ENCODE results near the gene EZH1.

The EZH1 gene

DNA sequence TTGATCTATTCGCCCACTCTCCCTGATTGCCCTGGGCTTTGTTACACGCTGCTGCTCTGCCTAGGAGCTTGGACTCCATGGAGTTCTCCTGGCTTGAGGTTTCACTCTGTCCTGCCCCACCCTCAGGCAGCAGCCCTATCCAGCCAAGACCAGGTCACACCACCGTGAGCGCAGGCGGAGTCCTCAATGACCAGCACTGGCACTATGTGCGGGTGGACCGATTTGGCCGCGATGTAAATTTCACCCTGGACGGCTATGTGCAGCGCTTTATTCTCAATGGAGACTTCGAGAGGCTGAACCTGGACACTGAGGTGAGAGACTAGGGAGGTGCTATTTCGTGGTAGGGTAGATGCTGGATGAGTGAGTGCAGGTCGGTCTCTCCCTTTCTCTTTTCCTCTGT lies 59.0 kb downstream of the EZH1 start:
- DNase-seq (ENCODE audit: low read depth, low spot score): no peak
- H3K27ac ChIP-seq: no peak overlapping the region

DNA sequence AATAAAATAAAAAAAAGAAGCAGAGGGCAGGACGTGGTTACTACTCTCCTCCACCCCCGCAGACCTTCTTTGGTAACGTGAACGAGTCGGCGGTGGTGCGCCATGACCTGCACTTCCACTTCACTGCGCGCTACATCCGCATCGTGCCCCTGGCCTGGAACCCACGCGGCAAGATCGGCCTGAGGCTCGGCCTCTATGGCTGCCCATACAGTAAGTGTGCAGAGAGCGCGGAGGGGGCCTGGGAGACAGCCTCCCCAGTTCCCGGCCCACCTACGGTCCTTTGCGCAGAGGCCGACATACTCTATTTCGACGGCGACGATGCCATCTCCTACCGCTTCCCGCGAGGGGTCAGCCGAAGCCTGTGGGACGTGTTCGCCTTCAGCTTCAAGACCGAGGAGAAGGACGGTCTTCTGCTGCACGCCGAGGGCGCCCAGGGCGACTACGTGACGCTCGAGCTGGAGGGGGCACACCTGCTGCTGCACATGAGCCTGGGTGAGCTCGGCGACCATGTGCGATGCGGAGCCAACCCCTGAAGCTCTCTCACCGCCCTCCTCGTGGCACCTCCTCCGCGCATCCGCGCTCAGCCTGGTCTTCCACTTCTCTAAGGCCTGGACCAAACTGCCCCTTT lies 59.8 kb downstream of the EZH1 start:
- no peak overlapping the region for H3K27ac ChIP-seq
- no peak for DNase-seq (ENCODE audit: low read depth, low spot score)

DNA sequence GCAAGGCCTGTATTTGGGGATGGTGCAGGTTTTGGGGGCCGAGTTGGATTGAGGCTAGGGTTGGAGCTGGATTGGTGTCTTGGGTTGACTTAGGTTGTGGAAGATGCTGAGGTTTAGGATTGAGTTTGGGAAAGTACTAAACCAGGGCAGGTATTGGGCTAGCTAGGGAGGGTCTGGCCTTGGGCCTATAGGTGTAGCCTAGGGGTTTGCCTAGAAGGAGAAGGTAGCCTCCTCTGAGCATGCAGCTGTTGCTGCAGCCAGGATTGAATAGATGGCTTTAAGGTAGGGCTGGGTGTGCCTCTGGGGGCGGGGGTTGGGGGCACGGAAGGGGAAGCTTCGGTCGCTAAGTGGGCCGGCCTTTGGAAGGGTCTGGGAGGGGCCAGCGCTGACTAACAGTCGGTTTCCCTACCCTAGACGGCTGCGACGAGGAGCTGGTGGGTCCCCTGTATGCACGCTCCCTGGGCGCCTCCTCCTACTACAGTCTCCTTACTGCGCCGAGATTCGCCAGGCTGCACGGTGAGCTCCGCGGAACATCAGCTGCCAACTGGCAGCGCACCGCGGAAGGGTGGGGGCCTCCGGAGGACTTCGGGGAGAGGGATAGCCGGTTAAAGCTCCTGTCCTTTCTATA lies 61.3 kb downstream of the EZH1 start:
- no peak overlapping the region for H3K27ac ChIP-seq
- DNase-seq (ENCODE audit: low read depth, low spot score): no peak

DNA sequence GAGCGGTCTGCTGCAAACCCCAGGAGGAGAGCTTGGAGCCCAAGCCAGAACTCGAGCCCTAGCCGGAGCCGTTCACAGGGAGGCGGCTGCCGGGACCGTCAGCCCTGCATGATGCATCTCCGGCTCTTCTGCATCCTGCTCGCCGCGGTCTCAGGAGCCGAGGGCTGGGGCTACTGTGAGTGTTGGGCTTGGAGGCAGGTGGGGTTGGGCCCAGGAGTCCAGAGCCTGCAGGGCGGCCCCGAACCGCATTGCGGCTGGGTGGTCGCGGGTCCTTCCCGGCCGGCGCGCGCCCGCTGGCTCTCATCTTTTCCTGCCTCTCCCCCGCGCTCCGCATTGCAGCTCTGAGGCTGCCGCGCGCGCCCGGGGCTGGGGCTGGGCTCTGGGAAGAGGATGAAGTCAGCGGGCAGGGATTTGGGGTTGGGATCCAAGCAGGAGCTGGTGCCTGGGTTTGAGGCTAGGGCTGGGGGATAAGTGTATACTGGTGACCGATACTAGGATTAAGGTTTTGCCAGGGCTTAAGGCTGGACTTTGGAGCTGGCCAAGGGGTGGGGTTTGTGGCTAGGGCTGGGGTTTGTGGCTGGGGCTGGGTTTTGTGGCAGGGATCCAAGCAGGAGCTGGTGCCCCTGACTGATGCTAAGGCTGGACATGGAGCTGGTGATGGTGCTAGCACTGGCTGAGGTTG lies 62.0 kb downstream of the EZH1 start:
- H3K27ac ChIP-seq: peak overlapping the region; percentile 12
- no peak for DNase-seq (ENCODE audit: low read depth, low spot score)

DNA sequence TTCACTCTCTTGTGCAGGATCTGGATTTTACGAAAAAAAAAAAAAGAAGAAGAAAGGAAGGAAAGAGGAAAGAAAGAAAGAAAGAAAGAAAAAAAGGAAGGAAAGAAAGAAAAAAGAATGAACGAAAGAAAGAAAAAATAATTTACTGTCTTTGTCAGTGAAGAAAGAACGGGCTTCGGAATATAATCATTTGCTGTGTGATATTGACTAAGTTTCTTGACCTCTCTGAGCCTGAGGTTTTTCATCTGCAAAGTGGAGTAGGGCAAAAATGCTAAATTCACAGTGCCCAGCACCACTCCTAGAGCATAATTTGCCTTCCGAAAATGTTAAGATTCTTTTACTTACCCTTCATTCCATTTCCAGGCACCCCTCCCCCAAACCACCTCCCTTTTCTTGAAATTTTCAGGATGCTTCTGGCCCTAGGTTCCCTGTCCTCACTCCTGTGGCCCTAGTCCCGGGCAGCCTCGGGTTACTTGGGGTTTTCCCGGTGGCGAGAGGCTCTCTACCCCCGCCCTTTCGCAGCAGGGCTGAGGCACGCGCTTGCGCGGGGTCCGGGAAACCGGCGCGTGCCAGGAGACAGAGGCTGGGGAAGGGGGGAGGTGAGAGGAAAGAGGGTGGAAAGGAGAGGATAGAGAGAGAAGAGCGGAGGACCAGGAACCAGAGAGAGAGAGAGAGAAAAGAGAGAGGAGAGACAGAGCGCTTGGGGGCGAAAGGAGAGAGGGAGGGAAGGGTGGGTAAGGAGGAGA lies 62.7 kb downstream of the EZH1 start, which contains the start of gene CNTNAP1:
Gene CNTNAP1 (plus strand): TSS at position 556 of the 746 bp plus-strand sequence. CDS start 299 bp downstream, outside the sequence.
- DNase-seq (ENCODE audit: low read depth, low spot score): no peak
- peak within 1 kb of the TSS; percentile 12 for H3K27ac ChIP-seq

DNA sequence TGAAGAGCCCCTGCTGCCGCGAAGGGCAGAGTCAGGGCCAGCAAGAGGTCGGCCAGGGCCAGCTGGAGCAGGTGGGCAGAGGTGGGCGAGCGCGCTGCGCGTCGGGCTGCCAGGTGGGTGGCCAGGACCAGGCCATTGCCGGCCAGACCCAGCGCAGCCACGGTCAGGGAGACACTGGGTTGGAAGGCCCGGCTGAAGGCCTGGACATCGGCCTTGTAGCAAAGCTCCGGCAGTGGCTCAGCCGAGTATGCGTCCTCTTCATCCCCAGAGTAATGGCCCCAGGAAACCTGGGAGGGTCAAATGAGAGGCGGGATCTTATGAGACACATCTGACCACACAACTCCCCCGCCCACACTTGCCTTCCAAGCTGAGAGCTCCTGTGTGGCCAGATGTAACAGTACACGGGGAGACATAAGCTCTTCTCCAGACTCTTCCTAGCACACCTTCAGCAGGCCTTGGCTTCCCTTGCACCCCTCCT lies 64.5 kb downstream of the EZH1 start:
- no peak for DNase-seq (ENCODE audit: low read depth, low spot score)
- peak overlapping the region; percentile 94 for H3K27ac ChIP-seq

DNA sequence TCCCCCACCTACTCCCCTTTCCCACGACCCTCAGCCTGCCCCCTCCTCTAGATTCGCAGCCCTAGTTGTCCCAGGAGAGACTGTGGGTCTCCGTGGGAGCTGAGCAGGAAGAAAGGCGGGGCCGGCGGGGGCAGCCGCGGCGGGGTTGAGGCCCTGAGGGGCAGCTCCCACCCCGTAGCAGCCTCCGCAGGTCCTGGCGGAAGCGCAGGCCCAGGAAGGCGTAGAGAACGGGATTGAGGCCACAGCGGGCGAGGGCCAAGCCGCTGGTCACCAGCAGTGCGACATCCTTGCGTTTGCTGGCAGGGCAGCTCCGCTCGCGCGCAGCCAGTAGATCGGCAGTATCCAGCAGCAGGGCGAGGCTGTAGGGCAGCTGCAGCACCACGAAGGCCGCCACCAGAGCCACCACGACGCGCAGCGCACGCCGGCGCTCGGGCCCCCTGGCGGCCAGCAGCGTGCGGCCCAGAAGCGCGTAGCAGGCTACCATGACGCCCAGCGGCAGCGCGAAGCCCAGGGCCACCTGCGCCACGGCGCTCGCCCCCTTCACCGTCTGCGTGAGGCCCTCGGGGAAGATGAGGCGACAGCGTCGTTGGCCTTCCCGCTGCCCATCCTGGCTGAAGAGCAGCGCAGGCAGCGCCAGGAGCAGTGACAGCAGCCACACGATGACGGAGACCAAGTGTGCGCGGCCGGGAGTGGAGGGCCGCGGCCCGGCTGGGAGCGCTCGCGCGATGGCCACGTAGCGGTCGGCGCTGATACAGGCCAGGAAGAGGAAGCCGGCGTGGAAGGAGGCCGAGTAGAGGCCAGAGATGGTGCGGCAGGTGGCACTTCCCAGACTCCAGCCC lies 65.1 kb downstream of the EZH1 start:
- DNase-seq (ENCODE audit: low read depth, low spot score): no peak
- peak overlapping the region; percentile 94 for H3K27ac ChIP-seq

DNA sequence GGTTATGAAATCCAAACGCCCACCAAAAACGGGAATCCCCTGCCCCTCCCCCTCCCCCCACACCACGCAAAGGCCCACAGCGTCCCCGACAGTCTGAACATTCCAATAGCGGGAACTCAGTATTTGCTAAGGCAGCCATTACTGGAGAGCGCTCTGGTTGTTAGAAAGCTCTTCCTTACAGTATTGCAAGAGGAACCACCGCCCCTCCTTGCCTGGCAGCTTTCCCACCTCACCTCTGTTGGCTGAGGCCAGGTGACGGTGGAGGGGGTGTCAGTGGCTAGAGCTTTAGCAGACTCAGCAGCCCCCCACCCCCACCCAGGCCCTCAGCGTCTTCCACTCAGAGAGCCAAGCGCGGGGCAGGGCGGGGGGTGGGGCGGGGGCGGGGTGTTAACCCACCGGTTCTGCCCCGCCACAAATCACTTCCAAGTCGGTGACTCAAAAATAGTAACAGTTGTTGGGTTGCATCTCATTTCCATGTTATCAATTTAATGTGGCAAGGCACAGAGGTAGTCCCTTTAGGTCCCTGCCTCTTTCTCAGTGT lies 65.8 kb downstream of the EZH1 start:
- peak overlapping the region; percentile 94 for H3K27ac ChIP-seq
- DNase-seq (ENCODE audit: low read depth, low spot score): no peak

DNA sequence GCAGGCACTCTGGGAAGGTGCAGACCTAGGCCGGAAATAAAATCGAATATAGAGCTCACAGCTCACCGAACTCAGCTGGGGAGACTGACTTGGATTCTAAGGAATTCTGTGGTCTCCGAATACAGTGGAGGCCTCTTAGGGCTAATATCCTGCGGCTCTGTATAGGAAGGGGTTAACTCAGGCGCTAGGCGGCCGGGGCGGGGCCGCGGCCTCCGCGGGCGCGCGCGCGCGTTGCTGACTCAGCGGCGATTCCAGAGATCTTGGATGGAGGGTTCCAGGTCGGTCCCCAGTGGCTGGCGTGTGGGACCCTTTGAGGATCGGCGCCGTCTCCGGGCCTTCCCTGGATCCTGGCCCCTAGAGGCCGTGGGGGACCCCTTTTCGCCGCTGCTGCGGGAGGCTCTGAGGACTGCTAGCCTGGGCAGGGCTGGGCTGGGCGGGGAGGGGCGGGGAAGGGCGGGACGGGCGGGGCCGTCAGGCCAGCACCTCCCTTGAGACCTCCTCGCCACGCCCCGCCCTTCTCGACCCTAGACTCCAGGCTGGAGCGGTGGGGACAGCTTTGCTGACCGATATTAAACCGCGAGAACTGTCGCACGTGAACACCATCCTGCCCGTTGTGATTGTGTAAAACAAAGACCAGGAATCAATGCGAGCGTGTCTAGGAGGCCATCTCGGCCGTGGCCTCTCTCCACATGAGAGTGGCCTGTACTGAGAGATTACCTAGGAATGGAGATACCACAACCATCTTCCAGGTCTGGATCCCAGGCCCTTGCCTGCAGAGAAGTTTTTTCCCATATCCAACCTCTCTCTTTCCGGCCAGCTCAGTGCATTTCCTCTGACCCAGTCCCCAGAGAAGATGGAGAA lies 66.7 kb downstream of the EZH1 start:
- DNase-seq (ENCODE audit: low read depth, low spot score): no peak
- peak overlapping the region; percentile 94 for H3K27ac ChIP-seq

DNA sequence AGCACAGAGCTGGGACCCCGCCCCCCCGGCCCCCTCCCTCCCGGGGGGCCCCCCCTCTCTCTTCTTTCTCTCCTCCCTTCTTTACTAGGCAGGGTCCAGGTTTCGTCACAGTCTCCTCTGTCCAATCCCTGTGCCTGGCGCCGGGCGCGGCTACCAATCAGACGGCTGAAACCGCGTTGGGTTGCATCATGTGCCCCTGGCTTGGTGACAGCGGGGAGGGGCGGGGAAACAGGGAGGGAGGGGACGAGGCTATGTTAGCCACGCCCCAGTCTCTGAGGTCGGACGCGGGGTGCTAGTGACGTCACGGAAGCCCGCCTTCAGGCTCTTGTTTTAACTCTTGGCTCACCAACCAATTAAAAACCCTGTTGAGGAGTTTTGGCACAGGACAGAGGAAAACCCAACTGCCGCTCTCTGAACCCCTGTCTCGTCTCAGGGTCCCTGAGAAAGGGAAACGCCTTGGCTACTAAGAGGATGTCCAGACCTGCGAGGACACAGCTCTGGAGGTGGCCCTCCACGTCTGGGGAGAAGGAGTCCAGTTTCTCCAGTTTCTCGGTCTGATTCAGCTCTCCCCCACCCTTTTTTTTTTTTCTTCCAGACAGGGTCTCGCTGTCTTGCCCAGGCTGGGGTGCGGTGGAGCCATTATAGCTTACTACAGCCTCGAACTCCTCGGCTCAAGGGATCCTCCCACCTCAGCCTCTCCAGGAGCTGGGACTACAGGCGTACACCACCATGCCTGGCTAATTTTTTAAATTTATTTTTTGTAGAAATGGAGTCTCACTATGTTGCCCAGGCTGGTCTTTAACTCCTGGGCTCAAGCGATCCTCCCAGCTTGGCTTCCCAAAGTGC lies 67.6 kb downstream of the EZH1 start:
- peak overlapping the region; percentile 94 for H3K27ac ChIP-seq

DNA sequence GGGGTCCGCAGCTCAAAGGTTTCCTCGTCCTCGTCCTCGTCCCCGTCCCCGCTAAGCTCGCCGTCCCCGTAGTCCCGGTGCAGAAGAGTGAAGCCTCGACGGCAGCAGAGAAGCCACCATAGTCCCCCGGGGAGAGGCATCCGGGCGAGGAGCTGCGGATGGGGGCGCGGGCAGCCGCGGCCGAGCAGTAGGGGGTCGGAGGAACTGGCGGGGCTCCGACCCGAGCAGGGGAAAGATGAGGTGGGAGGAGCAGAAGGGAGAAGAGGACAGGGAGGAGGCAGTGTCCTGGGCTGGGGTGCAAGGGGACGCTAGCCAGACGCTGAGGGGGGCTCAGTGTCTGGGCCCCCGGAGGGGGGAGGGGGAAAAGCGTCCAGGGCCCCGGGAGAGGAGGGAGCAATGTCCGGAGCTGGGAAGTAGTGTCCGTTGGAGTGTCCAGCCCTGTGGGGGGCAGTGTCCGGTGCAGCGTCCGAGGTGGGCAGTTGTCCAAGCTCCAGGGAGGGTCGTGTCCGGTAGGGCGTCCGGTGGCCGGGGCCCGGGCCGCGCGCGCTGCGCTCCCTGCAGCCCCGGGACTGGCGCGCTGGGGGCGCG lies 68.3 kb downstream of the EZH1 start, which contains the start of gene PLEKHH3:
Gene PLEKHH3 (minus strand): TSS at position 571 of the 588 bp plus-strand sequence. CDS start 431 bp downstream, at position 140.
- peak within 1 kb of the TSS; percentile 94 for H3K27ac ChIP-seq
- DNase-seq (ENCODE audit: low read depth, low spot score): no peak

More for the DNA sequence above, 67.6 kb downstream of the EZH1 start:
- peak; percentile 97 for DNase-seq (ENCODE audit: low read depth, low spot score)

DNA sequence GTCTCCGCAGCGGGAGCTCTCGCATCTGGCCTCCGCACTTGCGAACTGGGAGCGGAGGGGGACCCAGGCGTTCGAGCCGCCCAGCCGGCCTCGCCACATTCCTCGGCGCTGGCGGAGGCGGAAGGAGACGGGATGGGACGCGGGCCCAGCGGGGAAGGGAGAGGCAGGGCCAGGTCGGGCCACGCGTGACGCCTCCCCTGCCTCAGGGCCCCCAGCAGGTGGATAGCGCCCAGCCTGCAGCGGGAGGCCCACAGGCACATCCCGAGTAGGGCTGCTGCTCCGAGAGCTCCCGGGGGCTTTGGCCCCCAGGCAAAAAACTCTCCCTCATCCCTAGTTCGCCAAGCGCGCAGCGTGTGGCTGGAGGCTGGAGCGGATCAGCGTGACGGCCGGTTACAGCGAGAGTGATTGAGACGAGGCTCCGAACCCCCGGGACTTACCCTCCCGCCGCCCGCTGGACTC lies 68.8 kb downstream of the EZH1 start:
- peak overlapping the region; percentile 94 for H3K27ac ChIP-seq
- DNase-seq (ENCODE audit: low read depth, low spot score): no peak

DNA sequence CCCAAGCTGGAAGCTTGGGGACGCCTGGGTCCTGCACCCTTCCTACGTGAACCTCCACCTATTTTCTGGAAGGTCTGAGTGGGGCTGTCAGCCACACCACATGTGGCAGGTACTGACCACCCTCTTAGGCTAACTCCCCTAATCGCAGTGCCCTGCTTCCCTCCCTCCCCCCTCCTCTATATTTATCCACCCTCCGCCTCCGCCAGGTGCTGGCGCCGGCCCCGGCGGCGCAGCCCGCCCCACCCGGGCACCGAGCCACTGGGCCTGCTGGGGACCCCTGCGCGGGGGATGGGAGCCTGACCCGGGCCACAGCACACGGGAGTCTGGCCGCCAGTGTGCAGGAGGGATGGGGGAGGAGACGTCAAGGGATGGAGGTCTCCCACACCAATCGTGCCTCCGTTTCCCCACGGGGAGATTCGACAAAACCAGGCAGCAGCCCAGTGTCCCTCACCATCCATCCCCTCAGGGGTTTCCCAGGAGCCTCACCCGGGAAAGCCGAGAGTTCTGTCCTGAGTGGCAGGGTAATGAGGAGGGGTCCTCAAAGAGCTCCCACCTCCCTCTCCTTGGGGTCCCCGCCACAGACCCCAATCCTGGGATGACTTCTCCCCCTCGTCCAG lies 69.4 kb downstream of the EZH1 start:
- H3K27ac ChIP-seq: peak overlapping the region; percentile 94
- no peak for DNase-seq (ENCODE audit: low read depth, low spot score)

DNA sequence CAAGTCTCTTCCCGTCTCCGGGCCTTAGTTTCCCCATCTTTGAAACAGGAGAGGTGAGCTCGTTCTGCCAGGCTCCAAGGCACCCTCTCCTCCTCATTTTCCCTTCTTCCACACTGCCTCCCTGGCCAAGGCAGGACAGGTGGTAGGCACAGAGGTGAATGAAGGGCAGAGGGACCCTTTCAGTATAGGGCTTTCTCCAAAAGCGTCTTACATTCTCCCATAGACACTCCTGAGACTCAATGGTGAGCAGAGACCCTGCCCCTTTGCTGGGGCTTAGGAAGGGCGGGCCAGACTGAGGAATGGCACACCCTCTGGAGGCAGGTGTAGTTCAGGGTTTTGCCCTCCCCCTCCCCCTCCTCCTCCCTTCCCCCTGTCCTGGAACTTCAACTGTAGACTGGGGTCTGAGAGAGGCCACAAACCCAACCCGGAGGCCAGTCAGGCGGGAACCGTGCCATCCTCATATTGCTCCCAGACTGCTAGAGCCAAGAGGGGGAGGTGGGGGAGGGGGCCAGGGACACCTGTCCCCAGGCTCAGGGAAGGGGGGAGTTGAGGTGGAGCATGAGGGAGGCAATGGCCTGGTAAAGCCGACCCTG lies 70.0 kb downstream of the EZH1 start:
- DNase-seq (ENCODE audit: low read depth, low spot score): no peak
- peak overlapping the region; percentile 94 for H3K27ac ChIP-seq

DNA sequence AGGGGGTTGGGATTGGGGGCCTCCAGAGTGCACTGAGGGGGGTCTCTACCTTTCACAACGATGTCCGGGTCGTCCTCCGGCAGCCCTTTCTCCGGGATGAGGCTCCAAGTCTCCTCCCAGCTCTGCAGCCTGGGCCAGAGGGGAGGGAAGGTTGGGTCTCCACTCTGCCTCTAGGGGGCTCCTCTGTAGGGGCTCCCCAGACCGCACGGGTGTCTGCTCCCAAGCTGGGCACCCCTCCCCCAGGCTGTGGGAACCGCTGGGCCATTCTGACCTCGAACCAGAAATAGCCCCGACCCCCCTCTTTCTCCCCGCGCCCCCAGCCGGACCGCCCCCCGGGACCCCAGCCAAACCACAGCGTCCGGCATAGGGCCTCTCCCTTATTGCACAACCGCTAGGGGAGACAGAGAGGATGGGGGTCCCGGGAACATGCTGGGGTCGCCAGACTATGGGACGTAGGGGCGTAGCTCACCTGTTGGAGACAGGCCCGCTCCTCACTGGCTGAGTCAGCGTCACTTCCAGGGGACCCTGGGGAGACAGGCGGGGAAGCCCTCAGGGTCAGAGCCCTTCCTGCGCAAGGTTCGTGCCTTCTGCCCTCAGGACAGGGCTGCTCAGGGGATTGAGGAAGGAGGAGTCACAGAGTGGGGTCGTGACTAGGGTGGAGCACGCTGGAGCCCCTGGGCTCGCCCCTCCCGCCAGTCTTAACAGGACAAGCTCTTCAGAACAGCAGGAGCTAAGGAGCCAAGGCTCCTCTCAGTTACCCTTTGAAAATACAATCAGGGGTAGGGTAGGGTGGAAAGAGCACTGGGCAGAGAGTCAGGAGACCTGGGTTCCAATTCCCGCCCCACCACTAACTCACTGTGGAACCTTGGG lies 70.7 kb downstream of the EZH1 start:
- peak overlapping the region; percentile 94 for H3K27ac ChIP-seq

More for the DNA sequence above, 70.7 kb downstream of the EZH1 start:
- DNase-seq (ENCODE audit: low read depth, low spot score): no peak
